Esophagus squamous epithelium (tissue), 4 donors: ENCODE measurements around the gene YTHDC1.

ENCODE experiments used
- POLR2A ChIP-seq, 4 donors: fragments of 450-650 bp; IDR thresholded peaks; one replicate each; pipeline ENCODE4 v1.6.1; 2017; ENCODE audit warnings: antibody characterized with exemption in 4 of 4, mild to moderate bottlenecking in 4 of 4, moderate library complexity in 3 of 4
- TF ChIP-seq, protein P1 (sequence below), 6 experiments: fragments of 450-650 bp in 4 of 6; fragments of 200-600 bp in 2 of 6; sonication (generic) in 2 of 6; IDR thresholded peaks; one replicate each; pipeline ENCODE4 v1.5.1; 2016 to 2019; ENCODE audit warnings: antibody characterized with exemption in 6 of 6, mild to moderate bottlenecking in 4 of 6, moderate library complexity in 4 of 6

DNA sequence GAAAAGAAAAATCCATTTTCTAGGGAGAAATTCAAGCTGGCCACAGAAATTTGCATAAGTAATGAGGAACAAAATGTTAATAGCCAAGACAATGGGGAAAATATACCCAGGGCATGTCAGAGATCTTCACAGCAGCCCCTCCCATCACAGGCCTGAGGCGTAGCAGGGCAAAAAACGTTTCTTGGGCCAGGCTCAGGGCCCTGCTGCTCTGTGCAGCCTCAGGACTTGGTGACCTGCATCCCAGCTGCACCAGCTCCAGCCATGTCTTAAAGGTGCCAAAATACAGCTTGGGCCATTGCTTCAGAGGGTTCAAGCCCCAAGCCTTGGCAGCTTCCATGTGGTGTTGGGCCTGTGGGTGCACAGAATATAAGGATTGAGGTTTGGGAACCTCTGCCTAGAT, 72.3 kb downstream of the YTHDC1 start:
- TF ChIP-seq, protein P1, sequence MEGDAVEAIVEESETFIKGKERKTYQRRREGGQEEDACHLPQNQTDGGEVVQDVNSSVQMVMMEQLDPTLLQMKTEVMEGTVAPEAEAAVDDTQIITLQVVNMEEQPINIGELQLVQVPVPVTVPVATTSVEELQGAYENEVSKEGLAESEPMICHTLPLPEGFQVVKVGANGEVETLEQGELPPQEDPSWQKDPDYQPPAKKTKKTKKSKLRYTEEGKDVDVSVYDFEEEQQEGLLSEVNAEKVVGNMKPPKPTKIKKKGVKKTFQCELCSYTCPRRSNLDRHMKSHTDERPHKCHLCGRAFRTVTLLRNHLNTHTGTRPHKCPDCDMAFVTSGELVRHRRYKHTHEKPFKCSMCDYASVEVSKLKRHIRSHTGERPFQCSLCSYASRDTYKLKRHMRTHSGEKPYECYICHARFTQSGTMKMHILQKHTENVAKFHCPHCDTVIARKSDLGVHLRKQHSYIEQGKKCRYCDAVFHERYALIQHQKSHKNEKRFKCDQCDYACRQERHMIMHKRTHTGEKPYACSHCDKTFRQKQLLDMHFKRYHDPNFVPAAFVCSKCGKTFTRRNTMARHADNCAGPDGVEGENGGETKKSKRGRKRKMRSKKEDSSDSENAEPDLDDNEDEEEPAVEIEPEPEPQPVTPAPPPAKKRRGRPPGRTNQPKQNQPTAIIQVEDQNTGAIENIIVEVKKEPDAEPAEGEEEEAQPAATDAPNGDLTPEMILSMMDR (IDR thresholded peaks at IDR 0.05) = no peak
- no peak for TF ChIP-seq POLR2A (IDR thresholded peaks at IDR 0.05)
